Naive thymus-derived CD4-positive, alpha-beta T cell (primary cell): Measurements from ENCODE around the gene GALNT16. TPM values are rescaled to one million over a fixed set of nuclear protein-coding genes. Genes with fewer than 3 reads are reported as not detected.

Experiments
- ATAC-seq: fragments of 150-1000 bp; cut with Tn5 transposase; 2 replicates; pipeline ENCODE4 v1.10.0; 2021; ENCODE audit warnings: mild to moderate bottlenecking, moderate library complexity
- CTCF ChIA-PET: fragments of 350-600 bp; sonication (Branson Sonifier 250); formaldehyde crosslinking; loops from one replicate; lab custom pipeline; 2021; ENCODE audit warnings: antibody characterized with exemption; lab: Charles Lee
- POLR2A ChIA-PET: fragments of 350-600 bp; sonication (Branson Sonifier 250); formaldehyde crosslinking; loops from one replicate; lab custom pipeline; 2021; ENCODE audit warnings: antibody characterized with exemption, inconsistent platforms; lab: Charles Lee
- DNase-seq, 9 donors: peaks; one replicate each; pipeline versions ENCODE4 v3.0.0 to v3.0.0-alpha.2; 2020 to 2022; ENCODE audit warnings: mixed read lengths in 1 of 9
- H3K27ac ChIP-seq: one replicate; pipeline ENCODE4 v1.7.0; 2013; ENCODE audit warnings: mild to moderate bottlenecking, low read depth, low read length, moderate library complexity
- H3K27me3 ChIP-seq, 2 donors: one replicate each; pipeline ENCODE4 v1.7.0; 2013; ENCODE audit warnings: low read length in 2 of 2, mild to moderate bottlenecking in 2 of 2, moderate library complexity in 2 of 2; ENCODE audit not compliant: control insufficient read depth in 2 of 2, insufficient read depth in 2 of 2
- H3K36me3 ChIP-seq, 3 experiments: 1 replicate in 2 of 3; 2 replicates in 1 of 3; pipeline ENCODE4 v1.7.0; 2013; ENCODE audit warnings: low read length in 3 of 3, mild to moderate bottlenecking in 3 of 3, moderate library complexity in 1 of 3; ENCODE audit not compliant: insufficient read depth in 3 of 3, control insufficient read depth in 2 of 3
- H3K4me1 ChIP-seq, 2 donors: one replicate each; pipeline ENCODE4 v1.7.0; 2013; ENCODE audit warnings: low read length in 2 of 2, mild to moderate bottlenecking in 2 of 2, moderate library complexity in 1 of 2; ENCODE audit not compliant: control insufficient read depth in 2 of 2, insufficient read depth in 2 of 2
- H3K4me3 ChIP-seq: 2 replicates; pipeline ENCODE4 v1.7.0; 2013; ENCODE audit warnings: mild to moderate bottlenecking, low read length
- H3K9me3 ChIP-seq, 3 experiments: 1 replicate in 2 of 3; 2 replicates in 1 of 3; pipeline ENCODE4 v1.7.0; 2013; ENCODE audit warnings: low read length in 3 of 3; ENCODE audit not compliant: control insufficient read depth in 2 of 3
- H3K27ac Mint-ChIP-seq, 9 donors: one replicate each; pipeline ENCODE4 v1.8.0; 2020 to 2022; ENCODE audit warnings: mixed read lengths in 9 of 9, mild to moderate bottlenecking in 8 of 9, moderate library complexity in 5 of 9, inconsistent platforms in 2 of 9
- H3K27me3 Mint-ChIP-seq, 5 donors: one replicate each; pipeline ENCODE4 v1.8.0; 2021 to 2022; ENCODE audit warnings: mixed read lengths in 5 of 5, mild to moderate bottlenecking in 1 of 5
- H3K36me3 Mint-ChIP-seq, 5 donors: one replicate each; pipeline ENCODE4 v1.8.0; 2020 to 2022; ENCODE audit warnings: mixed read lengths in 5 of 5, mild to moderate bottlenecking in 3 of 5, inconsistent platforms in 1 of 5
- H3K4me1 Mint-ChIP-seq, 7 donors: one replicate each; pipeline ENCODE4 v1.8.0; 2020 to 2022; ENCODE audit warnings: mixed read lengths in 7 of 7, mild to moderate bottlenecking in 3 of 7, inconsistent platforms in 1 of 7
- H3K4me3 Mint-ChIP-seq, 10 donors: one replicate each; pipeline ENCODE4 v1.8.0; 2020 to 2022; ENCODE audit warnings: mild to moderate bottlenecking in 10 of 10, mixed read lengths in 10 of 10, moderate library complexity in 6 of 10, inconsistent platforms in 2 of 10
- H3K9me3 Mint-ChIP-seq, 11 donors: one replicate each; pipeline ENCODE4 v1.8.0; 2020 to 2022; ENCODE audit warnings: mixed read lengths in 11 of 11, mild to moderate bottlenecking in 4 of 11, inconsistent platforms in 1 of 11, moderate library complexity in 1 of 11
- intact Hi-C, 2 donors: fragments of 100-400 bp; cut with micrococcal nuclease; formaldehyde crosslinking; loops; one replicate each; pipeline ENCODE4 v1.15.1; 2023
- polyA plus RNA-seq, 2 donors: library from polyadenylated mRNA; unstranded; fragments of 300-500 nt; fragmentation: Illumina TruSeq; gene quantifications; one replicate each; pipeline ENCODE4 v1.2.3, GENCODE V29; 2021
- total RNA-seq, 6 experiments: library from RNA in 5 of 6; stranded (reverse) in 5 of 6; gene quantifications; 1 replicate in 5 of 6; 2 replicates in 1 of 6; pipeline ENCODE4 v1.2.3 and lab custom pipeline; 2021 to 2026

The GALNT16 gene
- total and polyA plus RNA-seq, 7 experiments from 2014 or later: 0.07 to 0.65 TPM; not detected in 5

- Histone ChIP-seq H3K4me3 (no peak overlapping the region), H3K27me3 (no peaks in the 10 kb centered on the region), H3K9me3 (no peaks in the 10 kb centered on the region), H3K27ac (no peak overlapping the region), H3K36me3 (no peaks in the 10 kb centered on the region), H3K4me1 (no peaks in the 10 kb centered on the region)
- ATAC-seq (peak; percentile 20), DNase-seq (no peak)
- peaks cover 0 to 24% (median 4%) of the 10 kb centered on the region in 5 donors for H3K27me3 Mint-ChIP-seq
- no peaks in the 10 kb centered on the region for H3K9me3 Mint-ChIP-seq
- ChIA-PET POLR2A (no interaction called here), CTCF (interaction anchor here (1.2 kb wide), 1 partner anchor 12 kb away, joined by 3 read pairs; no protein-coding TSS in a partner anchor)
- intact Hi-C loops: loop anchor here in 1 of 2 donors (2.0 kb wide), 1 partner anchor 216 kb away; no protein-coding TSS in a partner anchor
- H3K27ac Mint-ChIP-seq: no peak overlapping the region
- no peaks in the 10 kb centered on the region for H3K36me3 Mint-ChIP-seq
- peaks cover 0 to 2% (median 0%) of the 10 kb centered on the region in 7 donors for H3K4me1 Mint-ChIP-seq
- no peak overlapping the region for H3K4me3 Mint-ChIP-seq
These were observed 86.8 kb downstream of the GALNT16 start for GRCh38 chr14:69346710-69347109.

GRCh38 chr14:69349091-69349777, 89.3 kb downstream of the GALNT16 start:
- Histone ChIP-seq H3K4me3 (no peak overlapping the region), H3K4me1 (peaks cover 0 to 4% of the 10 kb centered on the region in 2 donors), H3K9me3 (no peaks in the 10 kb centered on the region), H3K27me3 (no peaks in the 10 kb centered on the region), H3K27ac (no peak overlapping the region), H3K36me3 (no peaks in the 10 kb centered on the region)
- ChIA-PET POLR2A (no interaction called here), CTCF (no interaction called here)
- Mint-ChIP-seq H3K4me1 (peaks cover 0 to 4% (median 2%) of the 10 kb centered on the region in 7 donors), H3K36me3 (peaks cover 0 to under 1% (median 0%) of the 10 kb centered on the region in 5 donors), H3K27ac (no peak overlapping the region), H3K27me3 (peaks cover 0 to 19% (median 0%) of the 10 kb centered on the region in 5 donors), H3K9me3 (peaks cover 0 to under 1% (median 0%) of the 10 kb centered on the region in 11 donors), H3K4me3 (no peak overlapping the region)
- DNase-seq (no peak), ATAC-seq (no peak)
- intact Hi-C loops: no loop called here

GRCh38 chr14:69350892-69351291, 90.9 kb downstream of the GALNT16 start:
- Mint-ChIP-seq H3K36me3 (peaks cover 0 to 4% (median 0%) of the 10 kb centered on the region in 5 donors), H3K27ac (no peak overlapping the region), H3K4me3 (no peak overlapping the region), H3K27me3 (peaks cover 0 to 19% (median 0%) of the 10 kb centered on the region in 5 donors), H3K4me1 (peaks cover 6 to 17% (median 9%) of the 10 kb centered on the region in 7 donors), H3K9me3 (peaks cover 0 to 2% (median 0%) of the 10 kb centered on the region in 11 donors)
- ATAC-seq: no peak
- intact Hi-C loops: no loop called here
- ChIA-PET CTCF (no interaction called here), POLR2A (no interaction called here)
- H3K4me3 ChIP-seq: no peak overlapping the region
- H3K27me3 ChIP-seq: no peaks in the 10 kb centered on the region
- H3K36me3 ChIP-seq: no peaks in the 10 kb centered on the region
- H3K9me3 ChIP-seq: no peaks in the 10 kb centered on the region
- H3K27ac ChIP-seq: no peak overlapping the region
- H3K4me1 ChIP-seq: peaks cover 4 to 9% of the 10 kb centered on the region in 2 donors
- DNase-seq: no peak

- no peak overlapping the region for H3K27ac Mint-ChIP-seq
- DNase-seq (no peak), ATAC-seq (peak; percentile 21)
- Histone ChIP-seq H3K9me3 (no peaks in the 10 kb centered on the region), H3K4me1 (peaks cover 4 to 9% of the 10 kb centered on the region in 2 donors), H3K4me3 (no peak overlapping the region), H3K27me3 (no peaks in the 10 kb centered on the region), H3K36me3 (no peaks in the 10 kb centered on the region), H3K27ac (no peak overlapping the region)
- H3K4me3 Mint-ChIP-seq: no peak overlapping the region
- peaks cover 0 to 2% (median 0%) of the 10 kb centered on the region in 11 donors for H3K9me3 Mint-ChIP-seq
- H3K4me1 Mint-ChIP-seq: peaks cover 6 to 17% (median 9%) of the 10 kb centered on the region in 7 donors
- ChIA-PET CTCF (no interaction called here), POLR2A (no interaction called here)
- H3K27me3 Mint-ChIP-seq: peaks cover 0 to 19% (median 0%) of the 10 kb centered on the region in 5 donors
- intact Hi-C loops: no loop called here
- peaks cover 0 to 4% (median 0%) of the 10 kb centered on the region in 5 donors for H3K36me3 Mint-ChIP-seq
These were observed 91.4 kb downstream of the GALNT16 start for GRCh38 chr14:69351385-69351784.

GRCh38 chr14:69351911-69352310, 92.0 kb downstream of the GALNT16 start:
- H3K4me3 ChIP-seq: no peak overlapping the region
- no peaks in the 10 kb centered on the region for H3K27me3 ChIP-seq
- peaks cover 0 to 2% (median 0%) of the 10 kb centered on the region in 11 donors for H3K9me3 Mint-ChIP-seq
- POLR2A ChIA-PET: no interaction called here
- intact Hi-C loops: no loop called here
- H3K4me1 Mint-ChIP-seq: peaks cover 6 to 17% (median 9%) of the 10 kb centered on the region in 7 donors
- ATAC-seq (no peak), DNase-seq (no peak)
- peaks cover 4 to 9% of the 10 kb centered on the region in 2 donors for H3K4me1 ChIP-seq
- H3K27ac ChIP-seq: no peak overlapping the region
- no peaks in the 10 kb centered on the region for H3K9me3 ChIP-seq
- H3K27me3 Mint-ChIP-seq: peaks cover 0 to 19% (median 0%) of the 10 kb centered on the region in 5 donors
- H3K27ac Mint-ChIP-seq: peak overlapping the region in 1 of 9 donors; percentile 50
- H3K4me3 Mint-ChIP-seq: no peak overlapping the region
- H3K36me3 ChIP-seq: no peaks in the 10 kb centered on the region
- CTCF ChIA-PET: no interaction called here
- peaks cover 0 to 4% (median 0%) of the 10 kb centered on the region in 5 donors for H3K36me3 Mint-ChIP-seq

- intact Hi-C loops: no loop called here
- ATAC-seq (no peak), DNase-seq (no peak)
- Histone ChIP-seq H3K36me3 (no peaks in the 10 kb centered on the region), H3K4me3 (no peak overlapping the region), H3K27ac (no peak overlapping the region), H3K27me3 (no peaks in the 10 kb centered on the region), H3K9me3 (no peaks in the 10 kb centered on the region), H3K4me1 (peaks cover 4 to 9% of the 10 kb centered on the region in 2 donors)
- POLR2A ChIA-PET: no interaction called here
- Mint-ChIP-seq H3K4me1 (peaks cover 6 to 17% (median 9%) of the 10 kb centered on the region in 7 donors), H3K27me3 (peaks cover 0 to 15% (median 0%) of the 10 kb centered on the region in 5 donors), H3K9me3 (peaks cover 0 to 2% (median 0%) of the 10 kb centered on the region in 11 donors), H3K36me3 (peaks cover 0 to 4% (median 0%) of the 10 kb centered on the region in 5 donors), H3K4me3 (no peak overlapping the region), H3K27ac (no peak overlapping the region)
- CTCF ChIA-PET: no interaction called here
These were observed 93.2 kb downstream of the GALNT16 start for GRCh38 chr14:69353168-69353567.
